ENCODE results near the gene DIDO1.

The DIDO1 gene

GRCh38 chr20:62949962-62950361, 23.7 kb upstream of the DIDO1 start:
- DNase-seq = no peak

- DNase-seq = no peak
Measured at GRCh38 chr20:62949153-62949821, 23.0 kb upstream of the DIDO1 start.

- DNase-seq = no peak
Measured at GRCh38 chr20:62947532-62948300, 21.4 kb upstream of the DIDO1 start.

DNA sequence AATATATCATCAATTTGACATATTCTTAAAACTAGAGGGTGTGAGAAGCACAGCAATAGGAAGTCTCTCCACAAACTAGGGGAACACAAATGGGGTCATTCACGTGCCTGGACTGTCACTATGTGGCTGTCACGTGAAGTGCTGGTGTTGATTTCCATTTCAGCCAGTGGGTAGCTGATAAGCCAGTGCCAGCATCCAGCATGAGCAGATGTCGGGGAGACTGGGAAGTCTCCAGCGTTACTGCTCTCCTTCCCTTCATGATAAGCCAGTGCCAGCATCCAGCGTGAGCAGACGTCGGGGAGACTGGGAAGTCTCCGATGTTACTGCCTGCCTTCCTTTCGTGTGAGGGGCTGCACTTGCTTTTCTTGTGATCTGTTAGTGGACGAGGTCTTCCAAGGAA, 20.6 kb upstream of the DIDO1 start:
- no peak for DNase-seq

DNA sequence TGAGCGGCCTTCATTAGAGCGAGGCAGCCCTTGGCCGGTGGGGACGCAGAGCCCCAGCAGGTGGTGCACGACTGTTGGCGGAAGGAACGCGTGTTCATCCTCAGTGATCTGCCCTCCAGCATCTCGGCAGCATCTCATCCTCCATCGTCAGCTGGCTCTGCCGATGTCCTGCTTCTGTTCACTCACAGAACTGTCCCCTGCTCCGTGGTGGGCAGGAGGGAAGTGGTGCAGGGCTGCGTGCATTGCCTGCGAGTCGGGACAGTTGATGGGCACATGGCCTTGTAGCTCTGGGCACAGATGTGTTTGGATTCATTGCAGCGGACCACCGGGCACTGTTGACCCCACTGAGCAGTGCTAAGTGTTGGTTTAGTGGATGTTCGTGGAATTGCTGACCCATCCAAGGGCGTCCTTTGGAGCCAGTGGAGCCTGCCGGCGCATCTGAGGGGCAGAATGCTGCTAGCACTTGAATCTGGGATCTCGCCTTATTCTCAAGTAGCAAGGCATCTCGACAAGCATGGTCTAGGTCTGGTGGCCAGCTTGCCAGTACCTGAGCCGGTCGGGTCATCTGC, 19.6 kb upstream of the DIDO1 start:
- DNase-seq = no peak

- no peak for DNase-seq
Measured at GRCh38 chr20:62944746-62945145, 18.4 kb upstream of the DIDO1 start.

- no peak for DNase-seq
Measured at GRCh38 chr20:62944184-62944583, 17.9 kb upstream of the DIDO1 start.

- DNase-seq = no peak
Measured at GRCh38 chr20:62943396-62943795, 17.1 kb upstream of the DIDO1 start.

- DNase-seq = no peak
Measured at GRCh38 chr20:62942456-62942855, 16.2 kb upstream of the DIDO1 start.

DNA sequence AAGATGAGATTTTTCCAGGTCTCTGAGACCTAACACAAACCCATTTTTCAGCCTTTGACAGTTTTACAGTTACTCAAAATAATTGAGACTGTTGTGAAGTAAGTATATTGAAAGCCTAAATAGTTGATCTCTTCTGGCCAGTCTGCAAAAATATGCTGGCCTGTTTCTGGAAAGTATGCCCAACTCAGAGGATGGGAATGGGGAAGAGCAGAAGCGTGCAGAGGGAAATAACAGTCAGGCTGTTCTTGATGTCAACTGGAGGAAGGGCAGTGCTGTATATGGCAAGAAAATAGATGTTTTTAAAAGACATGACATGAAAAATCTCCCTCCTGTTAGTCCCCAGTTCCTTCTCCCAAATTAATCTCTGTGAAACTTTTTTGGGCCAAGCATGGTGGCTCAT, 15.5 kb upstream of the DIDO1 start:
- no peak for DNase-seq

DNA sequence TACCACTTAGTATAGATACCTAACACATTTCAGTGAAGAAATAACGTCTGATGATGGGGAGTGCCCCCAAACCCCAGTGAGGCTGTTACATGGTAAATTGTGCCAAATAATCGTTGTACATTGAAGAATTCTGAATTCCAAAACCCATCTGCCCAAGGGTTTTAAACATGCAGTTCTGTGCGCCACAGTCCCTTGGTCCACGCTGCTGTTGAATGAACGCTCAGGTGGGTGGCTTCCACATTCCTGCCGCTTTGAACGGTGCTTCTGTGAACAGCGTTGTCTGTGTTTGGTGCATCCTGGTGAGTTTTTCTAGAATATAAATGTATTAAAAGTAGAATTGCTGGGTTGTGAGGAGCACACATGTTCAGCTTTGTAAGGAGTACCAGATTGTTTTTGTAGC, 14.6 kb upstream of the DIDO1 start:
- DNase-seq = no peak

DNA sequence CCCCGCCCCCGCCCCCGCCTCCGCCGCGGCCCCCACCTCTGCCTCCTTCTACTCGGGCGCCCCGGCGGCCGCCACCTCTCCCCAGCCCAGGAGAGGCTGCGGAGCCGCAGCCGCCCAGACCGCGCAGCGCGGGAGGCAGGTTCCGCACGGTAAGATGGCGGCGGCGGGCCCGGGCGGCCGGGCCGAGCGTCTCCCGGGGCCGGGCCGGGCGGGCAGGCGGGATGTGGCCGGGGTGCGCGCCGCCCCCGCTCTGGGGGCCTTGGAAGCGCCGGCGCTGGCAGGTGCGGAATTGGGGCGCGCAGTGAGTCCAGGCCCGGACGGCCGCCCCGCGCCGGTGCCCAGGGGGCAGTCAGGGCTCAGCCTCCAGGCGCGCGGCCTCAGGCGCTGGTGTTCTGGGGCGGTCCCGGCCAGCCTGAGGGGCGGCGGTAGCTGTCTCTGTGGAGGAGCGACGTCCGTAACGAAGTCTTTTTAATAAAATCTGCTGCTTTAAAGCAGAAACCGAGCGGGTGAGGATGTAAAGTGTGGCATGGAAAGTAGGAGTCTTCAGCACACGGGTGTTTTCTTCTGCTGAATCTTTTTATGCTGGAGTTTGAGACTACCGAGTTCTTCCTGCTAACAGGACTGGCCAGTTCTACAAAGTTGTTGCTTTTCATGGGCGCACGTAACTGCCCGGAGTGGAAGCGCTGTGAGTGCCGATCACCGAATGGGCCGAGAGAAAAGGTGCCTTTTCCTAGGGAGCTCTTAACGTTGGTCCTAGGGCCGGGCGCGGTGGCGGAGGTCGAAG, 12.0 kb upstream of the DIDO1 start, which contains the start of gene GID8:
Gene GID8, plus strand, starts transcription at position 43 of the 784 bp plus-strand sequence. CDS start 3,356 bp downstream, outside the sequence.
- no peak for DNase-seq

- DNase-seq = peak; percentile 72
Measured at GRCh38 chr20:62937268-62938104, 11.2 kb upstream of the DIDO1 start.

GRCh38 chr20:62935968-62936585, 9.8 kb upstream of the DIDO1 start:
- no peak for DNase-seq

- DNase-seq = no peak
Measured at GRCh38 chr20:62935204-62935967, 9.1 kb upstream of the DIDO1 start.

- DNase-seq = no peak
Measured at GRCh38 chr20:62933966-62934365, 7.7 kb upstream of the DIDO1 start.

- no peak for DNase-seq
Measured at GRCh38 chr20:62931464-62931863, 5.2 kb upstream of the DIDO1 start.

DNA sequence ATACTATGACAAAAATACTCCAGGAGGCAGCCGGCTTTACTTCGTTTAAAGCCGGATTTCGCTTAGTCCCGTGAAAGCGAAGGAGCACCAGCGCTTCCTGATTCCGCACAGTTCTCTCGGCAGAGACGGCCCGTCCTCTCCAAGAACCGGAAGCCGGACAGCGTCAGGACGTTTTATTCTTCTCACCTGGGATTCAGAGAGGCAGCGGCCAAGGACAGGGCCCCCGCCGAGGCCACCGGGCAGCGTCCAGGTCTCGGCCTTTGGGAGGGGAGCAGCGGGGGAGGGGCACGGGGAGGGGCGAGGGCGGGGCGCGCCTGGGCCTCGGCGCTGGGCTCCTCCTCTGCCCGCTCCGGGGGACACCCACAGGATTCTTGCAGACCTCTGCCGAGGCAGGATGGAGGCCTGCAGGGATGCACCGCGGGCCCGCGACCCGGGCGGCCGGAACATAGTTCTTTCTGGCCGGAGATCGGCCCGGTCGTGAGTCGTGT, 2.8 kb upstream of the DIDO1 start:
- no peak for DNase-seq

- DNase-seq = no peak
Measured at GRCh38 chr20:62928246-62928939, 2.1 kb upstream of the DIDO1 start.

DNA sequence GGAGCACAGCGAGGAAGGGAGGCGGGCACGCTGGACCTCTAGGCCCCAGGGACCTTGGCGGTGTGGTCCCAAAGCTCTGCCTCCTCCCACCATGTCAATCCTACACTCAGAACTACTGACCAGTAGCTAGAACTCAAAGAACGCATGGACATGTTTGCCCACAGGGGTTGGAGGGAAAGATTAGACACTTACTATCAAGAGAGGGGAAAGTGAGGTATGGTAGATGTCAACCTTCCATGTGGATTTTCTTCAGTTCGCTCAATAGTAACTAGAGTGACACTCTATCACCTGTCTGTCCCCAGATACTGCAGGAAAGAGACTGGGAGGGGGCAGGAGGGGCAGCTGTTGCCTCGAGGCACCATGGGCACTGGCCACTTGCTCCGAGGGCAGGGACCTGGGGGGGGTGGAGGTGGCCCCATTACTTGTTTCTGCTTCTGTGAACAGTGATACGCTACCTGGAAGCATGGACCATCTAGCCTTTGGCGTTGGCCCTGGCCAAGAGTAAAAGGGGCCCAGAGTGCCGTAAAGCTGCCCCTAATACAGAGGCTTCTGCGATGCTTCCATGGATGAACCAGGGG, 912 bp upstream of the DIDO1 start:
- no peak for DNase-seq
